Esophagus squamous epithelium (tissue), 4 donors: ENCODE measurements around the gene CNNM1.

ENCODE experiments used
- CTCF ChIP-seq, 6 experiments: fragments of 450-650 bp in 4 of 6; fragments of 200-600 bp in 2 of 6; sonication (generic) in 2 of 6; IDR thresholded peaks; one replicate each; pipeline ENCODE4 v1.5.1; 2016 to 2019; ENCODE audit warnings: antibody characterized with exemption in 6 of 6, mild to moderate bottlenecking in 4 of 6, moderate library complexity in 4 of 6
- POLR2A ChIP-seq, 4 donors: fragments of 450-650 bp; IDR thresholded peaks; one replicate each; pipeline ENCODE4 v1.6.1; 2017; ENCODE audit warnings: antibody characterized with exemption in 4 of 4, mild to moderate bottlenecking in 4 of 4, moderate library complexity in 3 of 4

GRCh38 chr10:99329304-99329553, at the start of gene CNNM1:
- TF ChIP-seq CTCF (IDR thresholded peaks at IDR 0.05) = no peak
- TF ChIP-seq POLR2A (IDR thresholded peaks at IDR 0.05) = no peak
